Measurements from ENCODE around the gene FOXN1.

The FOXN1 gene

GRCh38 chr17:28527859-28528258 lies 21.7 kb downstream of the FOXN1 start:
- no peak for DNase-seq

GRCh38 chr17:28528327-28529012 lies 22.3 kb downstream of the FOXN1 start:
- DNase-seq, result no peak

DNA sequence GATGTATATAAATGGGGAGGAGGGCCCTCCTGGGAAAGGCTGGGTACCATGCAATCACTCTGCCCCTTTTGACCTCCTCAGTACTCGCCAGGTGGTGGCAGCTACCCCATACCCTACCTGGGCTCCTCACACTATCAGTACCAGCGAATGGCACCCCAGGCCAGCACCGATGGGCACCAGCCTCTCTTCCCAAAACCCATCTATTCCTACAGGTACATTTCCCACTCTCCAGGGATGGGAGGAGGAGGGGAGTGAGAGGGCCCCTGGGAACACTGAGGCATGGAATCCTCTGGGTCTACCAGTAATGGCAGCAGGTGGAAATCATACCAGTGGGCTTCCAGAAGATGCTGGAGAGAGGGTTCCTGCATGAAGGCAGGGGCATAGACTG lies 22.9 kb downstream of the FOXN1 start:
- no peak for DNase-seq

DNA sequence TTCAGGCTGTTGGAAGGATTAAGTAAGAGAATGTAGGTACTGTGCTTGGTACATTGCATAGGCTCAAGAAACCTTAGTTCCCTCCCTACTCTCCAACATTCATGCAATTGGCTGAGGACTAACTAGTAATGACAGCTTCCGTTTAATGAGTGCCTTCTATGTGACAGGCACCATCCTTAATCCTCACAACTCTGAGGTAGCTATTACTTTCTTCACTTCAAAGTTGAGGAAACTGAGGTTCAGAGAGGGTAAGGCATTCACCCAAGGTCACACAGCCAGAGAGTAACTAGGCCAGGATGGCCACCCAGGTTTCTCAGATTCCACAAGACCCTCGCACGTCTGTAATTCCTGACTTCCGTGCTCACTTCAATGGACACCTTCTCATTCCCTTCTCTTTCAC lies 24.1 kb downstream of the FOXN1 start:
- DNase-seq, result no peak

GRCh38 chr17:28530926-28531325 lies 24.8 kb downstream of the FOXN1 start:
- no peak for DNase-seq

- no peak for DNase-seq
Measured at GRCh38 chr17:28532050-28532960, 26.2 kb downstream of the FOXN1 start.

DNA sequence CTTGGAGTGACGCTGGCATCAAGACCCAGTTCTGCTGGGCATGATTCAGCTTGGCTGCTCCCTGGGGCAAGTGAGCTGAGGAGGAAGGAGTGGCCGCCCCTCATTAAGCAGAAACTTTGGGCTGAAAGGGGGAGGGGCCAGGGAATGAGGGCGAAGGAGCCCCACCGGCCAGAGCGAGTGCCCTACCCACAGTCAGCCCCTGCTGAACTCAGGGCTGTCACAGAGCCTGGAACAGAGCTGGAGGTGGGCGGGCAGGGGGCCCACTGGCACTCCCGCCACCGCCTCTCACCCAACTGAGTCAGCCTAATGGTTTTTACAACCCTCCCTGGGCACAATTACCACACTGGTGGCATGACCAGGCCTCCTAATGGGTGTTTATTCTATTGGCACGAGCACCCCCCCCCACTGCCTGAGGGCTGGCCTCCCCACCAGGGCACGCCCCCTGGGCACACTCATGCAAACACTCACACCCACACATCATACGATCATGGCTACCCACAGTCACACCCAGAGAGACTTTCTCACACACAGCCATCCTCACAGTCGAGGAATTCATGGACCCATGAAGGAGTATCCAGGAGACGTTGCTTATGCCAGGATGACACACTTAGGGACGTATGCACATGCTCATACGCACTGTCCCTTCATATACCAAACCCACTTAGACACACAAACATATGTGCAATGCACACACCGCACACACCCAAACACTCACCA lies 27.1 kb downstream of the FOXN1 start:
- no peak for DNase-seq

- no peak for DNase-seq
Measured at GRCh38 chr17:28534740-28535375, 28.7 kb downstream of the FOXN1 start.

DNA sequence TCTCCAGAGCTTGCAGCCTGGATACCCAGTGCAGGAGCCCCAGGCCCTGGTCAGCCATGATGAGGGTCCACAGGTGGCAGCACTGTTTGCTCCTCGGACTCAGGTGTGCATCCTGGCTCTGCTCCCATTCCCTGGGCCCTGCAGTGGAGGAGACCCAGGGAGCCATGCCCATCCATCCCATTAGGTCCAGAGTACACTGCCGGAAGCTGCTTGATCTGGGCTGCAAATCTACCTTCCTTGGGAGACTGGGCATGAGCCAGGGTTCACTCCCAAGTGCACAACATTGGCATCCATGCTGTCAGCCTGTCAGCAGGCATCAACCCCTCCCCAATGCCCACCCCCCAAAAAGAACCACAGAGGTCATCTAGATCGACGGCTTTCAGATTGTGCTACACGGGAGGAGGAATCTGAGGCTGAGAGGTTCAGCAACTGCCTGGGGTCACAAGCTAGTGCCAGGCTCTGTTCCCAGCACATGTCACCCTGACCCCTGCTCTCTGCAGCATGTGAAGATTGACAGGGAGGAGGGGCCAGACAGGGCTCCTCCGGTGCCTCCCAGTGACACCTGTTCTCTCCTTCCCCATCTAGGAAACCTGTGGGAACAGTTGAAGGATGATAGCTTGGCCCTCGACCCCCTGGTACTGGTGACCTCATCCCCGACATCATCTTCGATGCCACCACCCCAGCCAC lies 30.5 kb downstream of the FOXN1 start:
- no peak for DNase-seq

- DNase-seq, result no peak
Measured at GRCh38 chr17:28537219-28537610, 31.1 kb downstream of the FOXN1 start.

DNA sequence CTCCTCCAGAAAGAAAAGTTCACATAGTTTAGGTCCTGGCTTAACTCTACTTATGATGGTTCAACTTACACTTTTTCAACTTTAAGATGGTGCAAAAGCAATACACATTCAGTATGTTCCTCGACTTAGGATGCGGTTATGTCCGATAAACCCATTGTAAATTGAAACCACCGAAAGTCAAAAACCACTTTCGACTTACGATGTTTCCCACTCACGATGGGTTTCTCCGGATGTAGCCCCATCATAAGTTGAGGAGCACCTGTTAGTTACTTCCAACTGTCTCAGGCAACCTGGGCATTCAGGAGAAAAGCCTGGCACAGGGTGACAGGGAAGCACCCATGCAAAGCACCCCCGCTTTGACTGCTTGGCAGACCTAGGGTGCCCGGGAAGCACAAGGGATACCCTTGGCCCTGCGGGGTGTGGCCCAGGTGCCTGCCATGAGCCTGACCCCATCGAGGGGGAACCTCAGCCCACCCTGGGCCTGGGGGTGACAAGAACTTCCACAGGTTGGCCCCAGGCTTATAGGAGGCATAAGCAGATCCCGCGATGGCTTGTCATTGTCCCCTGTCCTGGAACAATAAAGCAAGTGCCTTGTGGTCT lies 32.2 kb downstream of the FOXN1 start:
- no peak for DNase-seq

DNA sequence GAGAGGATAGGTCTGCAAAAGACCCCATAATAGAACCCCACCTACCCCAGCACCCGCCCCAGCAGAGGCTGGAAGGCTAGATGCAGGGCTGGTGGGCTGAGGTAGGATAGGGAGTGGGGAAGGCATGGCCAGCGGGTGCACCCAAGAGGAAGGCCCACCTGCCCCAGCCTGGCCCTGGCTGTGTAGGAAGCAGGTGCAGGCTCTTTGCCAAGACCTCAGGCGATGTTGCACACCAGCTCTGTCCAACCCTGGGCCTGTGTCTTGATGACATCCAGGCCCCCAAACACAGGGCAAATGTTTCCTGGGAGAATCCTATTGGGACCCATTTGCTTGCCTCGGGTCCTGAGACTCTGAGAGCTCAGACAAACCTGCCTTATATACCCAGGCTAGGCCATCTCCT lies 34.1 kb downstream of the FOXN1 start:
- no peak for DNase-seq

DNA sequence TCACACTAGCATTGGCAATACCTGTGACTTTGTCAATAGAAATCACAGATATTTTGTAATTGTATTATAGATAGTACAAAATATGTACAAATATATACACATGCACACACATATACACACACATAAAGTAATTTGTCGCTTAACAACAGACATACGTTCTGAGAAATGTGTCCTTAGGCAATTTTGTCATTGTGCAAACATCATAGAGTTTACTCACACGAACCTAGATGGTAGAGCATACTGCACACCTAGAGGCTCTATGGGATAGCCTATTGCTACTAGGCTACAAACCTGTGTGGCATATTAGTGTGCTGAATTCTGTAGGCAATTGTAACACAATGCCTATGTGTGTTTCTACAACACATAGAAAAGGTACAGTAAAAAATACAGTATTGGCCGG lies 35.3 kb downstream of the FOXN1 start:
- DNase-seq, result no peak

- no peak for DNase-seq
Measured at GRCh38 chr17:28544402-28545140, 38.4 kb downstream of the FOXN1 start.

- DNase-seq, result no peak
Measured at GRCh38 chr17:28545141-28545503, 39.0 kb downstream of the FOXN1 start.

DNA sequence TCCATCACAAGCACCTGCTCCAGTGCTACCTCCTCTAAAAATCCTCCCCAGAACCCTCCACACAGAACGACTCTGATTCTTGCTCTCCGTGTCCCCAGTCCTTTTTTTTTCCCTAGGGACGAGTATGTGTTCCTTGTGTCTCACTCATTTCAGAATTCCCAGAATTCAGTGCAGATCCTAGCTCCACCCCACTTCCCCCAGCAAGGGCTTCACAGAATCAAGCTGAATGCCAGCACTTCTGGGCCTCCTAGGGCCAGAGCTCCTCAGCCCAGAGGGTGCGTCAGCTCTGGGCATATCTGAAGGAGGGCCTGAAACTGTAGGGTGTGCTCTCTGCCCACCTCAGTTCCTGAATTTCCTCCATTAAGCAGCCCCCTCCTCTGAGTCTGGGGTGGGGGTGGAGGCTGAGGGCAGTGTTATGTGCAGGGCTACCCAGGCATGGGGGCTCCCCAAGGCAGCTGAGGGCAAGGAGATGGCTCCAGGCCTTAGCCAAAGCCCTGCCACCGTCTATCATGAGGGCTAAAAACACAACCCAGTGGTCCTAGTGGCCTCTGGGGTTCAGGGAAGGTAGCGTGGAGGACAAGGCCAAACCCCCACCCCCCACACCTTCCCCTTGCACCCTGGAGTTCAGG lies 39.8 kb downstream of the FOXN1 start:
- no peak for DNase-seq

DNA sequence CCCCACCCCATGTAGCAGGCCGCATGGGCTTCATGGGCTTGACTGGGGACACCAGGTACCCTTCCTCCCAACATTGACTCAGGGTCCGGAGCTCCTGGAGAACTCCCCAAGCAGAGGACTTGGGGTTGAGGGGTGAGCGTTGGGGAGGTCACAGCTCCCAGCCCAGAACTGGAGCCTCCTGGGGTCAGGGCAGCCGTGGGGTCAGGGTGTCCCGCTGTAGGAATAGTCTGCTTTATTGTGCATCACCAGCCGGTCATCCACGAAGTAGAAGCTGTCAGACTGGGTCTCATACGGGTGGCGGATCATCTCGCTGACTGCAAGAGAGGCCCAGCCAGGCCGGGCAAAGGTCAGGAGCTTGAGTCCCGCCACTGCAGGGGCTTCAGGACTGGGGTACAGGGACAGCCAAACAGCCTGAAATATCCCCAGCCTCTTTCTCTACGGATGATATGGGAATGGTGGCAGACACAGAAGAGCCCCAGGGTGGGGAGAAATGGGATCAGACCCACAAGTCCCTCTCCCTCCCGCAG lies 41.0 kb downstream of the FOXN1 start:
- no peak for DNase-seq

DNA sequence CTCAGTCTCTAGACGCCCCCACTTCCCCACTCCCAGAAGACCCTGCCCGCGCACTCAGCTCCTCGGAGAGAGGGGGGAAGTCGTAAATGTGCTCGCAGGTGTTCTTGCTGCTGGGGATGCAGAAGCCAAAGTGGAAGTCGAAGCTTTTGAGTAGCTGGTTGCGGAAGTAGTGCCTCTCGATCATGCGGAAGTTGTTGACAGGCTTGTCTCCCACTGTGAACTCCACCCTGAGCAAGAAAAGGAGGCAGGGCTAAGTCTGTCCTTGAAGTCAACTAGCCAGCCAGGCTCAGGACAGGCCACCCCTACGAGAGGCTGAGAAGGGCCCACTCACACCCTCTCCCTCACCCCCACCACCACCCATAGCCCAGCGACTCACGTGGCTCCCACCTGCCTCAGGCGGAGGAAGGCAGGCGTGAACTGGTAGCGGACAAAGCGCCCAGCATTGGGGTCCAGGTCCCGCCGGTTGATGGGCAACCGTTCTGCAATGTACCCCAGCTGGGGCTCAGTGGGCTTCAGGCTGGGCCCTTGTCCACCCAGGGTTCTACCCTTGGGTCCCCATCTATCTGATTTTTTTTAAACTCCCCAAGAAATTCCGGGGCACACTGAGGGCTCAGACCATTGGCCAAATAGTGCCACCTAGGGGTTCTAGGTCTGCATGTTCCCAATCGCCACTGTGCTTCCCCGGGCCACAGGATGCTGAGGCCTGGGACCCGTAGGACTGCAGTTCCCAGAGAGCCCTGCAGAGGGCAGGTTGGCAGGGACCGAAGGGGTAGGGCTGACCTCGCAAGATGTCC lies 41.7 kb downstream of the FOXN1 start:
- peak; percentile 73 for DNase-seq

DNA sequence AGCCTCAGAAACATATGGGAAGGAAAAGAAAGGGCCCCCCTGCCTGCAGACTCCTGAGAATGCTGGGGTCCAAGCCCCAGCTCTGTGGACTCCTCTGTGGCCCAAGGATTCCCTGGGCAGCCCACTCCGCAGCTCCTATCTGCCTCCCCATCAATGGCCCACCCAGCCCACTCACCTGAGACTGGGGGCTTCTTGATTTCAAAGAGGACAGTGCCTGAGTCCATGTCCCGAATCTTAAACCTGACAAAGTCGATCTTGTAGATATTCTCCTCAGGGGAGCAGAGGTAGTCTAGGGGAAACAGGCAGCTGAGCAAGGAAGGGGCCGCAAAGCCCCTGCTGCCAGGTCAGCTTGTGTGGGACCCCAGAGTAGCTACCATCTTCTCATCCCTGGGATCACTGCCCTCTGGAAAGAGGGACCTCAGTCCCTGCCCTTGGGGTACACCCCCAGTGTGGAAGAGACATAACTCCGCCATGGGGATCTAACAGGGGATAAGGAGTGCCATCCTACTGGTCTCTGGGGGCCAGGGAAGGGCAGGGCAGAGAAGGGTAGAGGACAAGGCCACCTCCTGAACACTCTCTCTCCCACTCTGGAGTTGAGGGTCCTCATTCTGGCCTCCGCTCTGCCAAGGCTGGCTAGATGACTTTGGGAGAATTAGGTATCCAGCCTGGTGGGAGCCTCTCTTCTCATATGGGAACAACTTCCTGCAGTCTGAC lies 42.4 kb downstream of the FOXN1 start:
- no peak for DNase-seq

Measured in CD4-positive, alpha-beta T cell treated with Interleukin-10 for 1 hour (primary cell).